OCI-LY3 (cell line): ENCODE measurements around the gene PUM1.

ENCODE experiments used
- CTCF ChIP-seq: fragments of 200-600, 300-600 bp; sonication (generic); IDR thresholded peaks from 2 replicates; pipeline ENCODE4 v1.5.1; 2014; ENCODE audit warnings: antibody characterized with exemption, low read length, low read depth
- EZH2phosphoT487 ChIP-seq: fragments of 200-600 bp; shearing (Covaris generic); IDR thresholded peaks from 2 replicates; pipeline ENCODE4 v1.6.1; 2018; ENCODE audit warnings: antibody characterized with exemption, mixed run types, low read depth

- no peak for TF ChIP-seq CTCF
- TF ChIP-seq EZH2phosphoT487: no peak
Observed at GRCh38 chr1:31058012-31058411, 7.5 kb downstream of the PUM1 start.
